Activated T-cell treated with anti-CD3 and anti-CD28 coated beads for 1 hour (primary cell): ENCODE results near the gene AGPAT1.
"Not testable (repeated sequence)": the region's sequence is repeated elsewhere in the genome, so short reads cannot be mapped to it uniquely, and the experiment has no call there.

Source experiments
- DNase-seq: peaks from one replicate; pipeline ENCODE4 v3.0.0-alpha.2; 2020; ENCODE audit warnings: low read depth

Gene AGPAT1

GRCh38 chr6:32175711-32176475 is at the start of gene AGPAT1:
Gene AGPAT1 (minus strand): TSS chr6:32176084. CDS start chr6:32171496, 4,588 bp downstream.
- peak; percentile 95 for DNase-seq

GRCh38 chr6:32224696-32225095 is 48.8 kb upstream of the AGPAT1 start:
- DNase-seq: no peak

DNA sequence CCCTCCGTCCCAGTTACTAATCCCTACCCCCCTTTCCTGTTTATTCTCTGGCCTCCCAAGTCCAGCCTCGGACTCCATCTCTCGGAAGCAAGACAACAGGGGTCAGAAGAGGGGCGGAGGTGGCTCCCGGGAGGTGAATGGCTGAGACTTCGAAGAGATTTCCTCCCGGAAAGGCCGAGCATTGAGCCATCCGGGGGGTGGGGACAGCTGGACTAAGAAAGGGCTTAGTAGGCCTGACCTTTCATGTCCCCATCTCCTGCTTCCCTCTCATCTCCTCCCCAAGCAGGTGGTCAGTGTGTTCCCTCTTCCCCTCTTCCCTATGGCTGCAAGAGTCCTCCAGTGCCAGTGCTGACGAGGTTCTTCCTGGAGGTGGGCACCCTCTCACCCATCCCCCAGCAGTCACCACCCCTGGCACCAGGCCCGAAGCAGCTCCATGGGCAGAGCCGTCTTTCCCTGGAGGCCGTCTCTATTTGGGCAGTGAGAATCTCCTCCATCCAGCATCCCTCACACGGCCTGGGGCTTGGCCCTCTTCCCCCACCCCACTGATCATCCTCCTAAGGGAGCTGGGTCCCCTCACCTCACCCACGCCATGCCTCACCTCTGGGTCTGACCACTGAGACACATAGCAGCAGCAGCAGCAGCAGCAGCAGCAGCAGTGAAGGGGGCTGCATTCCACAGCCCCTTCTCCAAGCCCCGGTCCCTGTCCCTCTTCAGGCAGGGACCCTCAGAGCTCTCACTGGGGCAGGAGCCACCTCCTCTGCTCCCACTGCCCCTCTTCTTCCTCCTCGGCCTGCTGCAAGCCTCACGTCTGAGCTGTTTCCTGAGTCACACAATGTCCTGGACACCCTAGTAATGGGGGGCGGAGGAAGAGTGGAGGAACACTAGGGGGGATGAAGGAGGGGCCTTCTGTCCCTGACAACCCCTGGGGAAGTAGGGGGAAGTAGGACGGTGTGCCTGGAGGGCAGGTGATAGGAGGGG is 47.7 kb upstream of the AGPAT1 start, which contains the start of gene NOTCH4:
Gene NOTCH4 (minus strand): TSS at position 810 of the 978 bp plus-strand sequence. CDS start 139 bp downstream, at position 671.
- DNase-seq: no peak

DNA sequence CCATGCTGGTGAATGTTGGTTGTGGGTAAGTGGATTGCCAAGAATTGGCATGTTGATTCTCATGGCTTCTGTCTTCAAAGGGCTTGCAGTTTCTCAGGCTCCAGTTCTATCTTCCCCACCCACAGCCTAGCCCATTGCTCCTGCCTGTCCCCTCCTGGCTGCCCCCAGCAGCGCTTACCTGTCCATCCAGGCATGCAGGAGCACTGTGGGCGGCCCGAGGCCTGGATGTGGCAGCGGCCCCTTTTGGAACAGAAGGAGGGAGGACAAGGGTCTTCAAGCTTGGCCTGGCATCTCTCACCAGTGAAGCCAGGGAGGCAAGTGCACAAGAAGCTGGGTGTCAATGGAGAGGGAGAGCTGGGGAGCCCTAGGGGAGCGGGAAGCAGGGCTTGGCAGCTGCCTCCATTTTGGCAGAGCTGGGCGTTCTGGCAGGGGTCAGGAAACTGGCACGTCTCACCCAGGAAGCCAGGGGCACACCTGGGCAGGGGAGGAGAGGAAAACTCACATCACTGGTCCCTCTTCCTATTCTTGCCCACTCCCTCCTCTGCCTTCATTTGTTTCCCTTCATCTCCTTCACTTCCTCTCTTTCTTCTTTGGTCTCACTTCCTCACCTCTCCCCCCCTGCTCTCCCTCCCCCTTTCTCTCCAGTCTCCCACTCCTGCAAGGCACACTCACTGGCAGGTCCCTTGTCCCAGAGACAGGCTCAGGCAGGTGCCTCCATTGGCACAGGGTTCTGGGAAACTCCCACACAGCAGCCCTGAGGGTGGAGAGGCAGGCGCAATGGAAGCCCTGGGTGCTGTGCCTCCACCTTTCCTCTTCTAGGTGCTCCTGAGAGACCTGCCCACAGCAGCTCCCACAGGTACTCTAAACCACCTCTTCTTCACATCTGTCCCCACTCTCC is 46.7 kb upstream of the AGPAT1 start:
- DNase-seq: no peak

GRCh38 chr6:32220021-32220420 is 44.1 kb upstream of the AGPAT1 start:
- no peak for DNase-seq

- DNase-seq: no peak
Measured at GRCh38 chr6:32218167-32218566, 42.3 kb upstream of the AGPAT1 start.

DNA sequence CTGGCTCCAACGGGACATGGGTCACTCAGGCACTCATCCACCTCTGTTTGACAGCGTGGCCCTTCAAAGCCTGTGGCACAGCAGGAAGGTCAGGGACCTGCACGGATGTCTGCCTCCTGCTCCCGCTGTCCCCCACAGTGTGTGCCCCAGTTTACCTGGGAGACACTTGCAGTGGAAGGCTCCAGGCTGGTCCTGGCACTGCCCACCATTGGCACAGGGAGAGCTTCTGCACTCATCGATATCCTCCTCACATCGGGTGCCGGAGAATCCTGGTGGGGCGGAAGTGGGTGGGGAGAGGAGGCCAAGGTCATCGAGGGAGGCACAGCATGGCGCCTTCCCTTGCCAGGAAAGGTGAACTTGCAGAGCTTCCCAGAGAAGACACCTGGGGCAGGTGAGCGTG is 41.1 kb upstream of the AGPAT1 start:
- no peak for DNase-seq

DNA sequence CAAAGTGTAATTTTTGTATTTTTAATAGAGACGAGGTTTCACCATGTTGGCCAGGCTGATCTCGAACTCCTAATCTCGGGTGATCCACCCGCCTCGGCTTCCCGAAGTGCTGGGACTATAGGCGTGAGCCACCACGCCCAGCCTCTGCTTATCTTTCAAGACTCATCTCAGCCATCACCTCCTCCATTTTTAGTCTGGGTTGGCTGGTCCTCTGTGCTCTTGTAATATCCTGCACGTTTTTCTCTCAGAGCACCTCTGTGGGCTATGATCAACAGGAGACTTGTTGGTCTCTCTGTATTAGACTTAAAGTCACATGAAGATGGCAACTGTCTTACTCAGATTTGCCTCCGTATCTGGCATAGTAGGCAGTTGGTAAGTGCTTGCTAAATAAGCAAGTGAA is 40.4 kb upstream of the AGPAT1 start:
- no peak for DNase-seq

DNA sequence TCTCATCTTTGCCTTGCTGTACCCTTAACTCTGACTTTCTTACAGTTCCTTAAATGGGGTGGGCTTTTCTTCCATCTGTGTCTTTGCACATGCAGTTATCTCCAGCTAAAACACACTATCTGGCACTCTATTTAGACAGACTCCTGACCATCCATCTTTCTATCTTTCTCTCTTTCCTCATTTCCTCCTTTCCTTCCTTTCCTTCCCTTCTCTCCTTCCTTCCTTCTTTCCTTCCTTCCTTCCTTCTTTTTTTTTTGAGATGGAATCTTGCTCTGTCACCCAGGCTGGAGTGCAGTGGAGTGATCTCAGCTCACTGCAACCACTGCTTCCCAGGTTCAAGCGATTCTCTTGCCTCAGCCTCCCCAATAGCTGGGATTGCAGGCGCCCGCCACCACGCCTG is 39.7 kb upstream of the AGPAT1 start:
- no peak for DNase-seq

GRCh38 chr6:32214126-32214525 is 38.2 kb upstream of the AGPAT1 start:
- no peak for DNase-seq

DNA sequence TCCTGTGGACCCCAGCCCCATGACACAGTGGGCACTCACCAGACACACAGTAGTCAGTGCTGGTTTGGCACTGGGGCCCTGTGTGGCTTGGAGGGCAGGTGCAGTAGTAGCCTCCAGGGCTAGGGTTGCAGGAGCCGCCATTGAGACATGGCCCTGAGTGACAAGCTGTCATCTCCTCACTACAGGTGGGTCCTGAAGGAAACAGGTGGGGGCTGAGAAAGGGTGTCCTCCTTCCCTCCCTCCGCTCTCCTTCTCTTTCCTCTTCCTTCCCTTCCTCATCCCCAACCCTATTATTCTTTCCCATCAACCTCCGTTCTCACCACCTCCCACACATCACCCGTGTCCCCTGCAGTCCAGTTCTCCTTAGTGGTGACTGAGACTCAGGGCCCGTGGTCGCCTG is 37.8 kb upstream of the AGPAT1 start:
- no peak for DNase-seq

DNA sequence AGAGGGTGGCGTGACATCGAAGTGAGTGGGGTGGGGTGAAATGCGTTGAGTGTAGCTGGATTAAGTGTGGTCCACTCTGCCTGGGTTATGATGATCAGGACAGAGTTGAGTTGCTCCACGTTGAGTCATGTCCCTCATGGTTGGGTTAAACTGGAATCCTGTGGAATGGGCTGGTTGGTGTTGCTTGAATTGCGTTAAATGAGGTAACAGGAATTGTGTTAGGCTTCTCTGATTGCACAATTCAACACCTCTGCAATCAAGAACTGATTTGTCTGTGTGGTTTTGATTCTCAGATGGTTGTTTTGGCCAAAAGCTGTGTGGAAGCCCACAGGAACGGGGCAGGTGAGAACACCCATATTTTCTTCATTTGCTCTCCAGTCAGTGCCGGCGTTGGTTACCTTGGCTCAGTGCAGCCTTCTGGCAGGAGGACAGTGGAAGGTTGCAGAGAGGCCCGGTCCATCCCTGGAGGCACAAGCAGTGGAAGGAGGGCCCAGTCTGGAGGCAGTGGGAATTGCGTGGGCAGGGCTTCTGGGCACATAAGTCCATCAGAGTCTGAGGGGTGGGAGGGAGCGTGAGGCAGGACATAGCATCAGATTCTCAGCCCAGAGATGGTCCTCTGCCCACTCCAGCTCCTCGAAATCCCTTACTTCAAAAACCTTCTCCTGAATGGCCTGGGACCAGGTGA is 36.3 kb upstream of the AGPAT1 start:
- DNase-seq: no peak

GRCh38 chr6:32211432-32211831 is 35.5 kb upstream of the AGPAT1 start:
- not testable (repeated sequence) for DNase-seq

DNA sequence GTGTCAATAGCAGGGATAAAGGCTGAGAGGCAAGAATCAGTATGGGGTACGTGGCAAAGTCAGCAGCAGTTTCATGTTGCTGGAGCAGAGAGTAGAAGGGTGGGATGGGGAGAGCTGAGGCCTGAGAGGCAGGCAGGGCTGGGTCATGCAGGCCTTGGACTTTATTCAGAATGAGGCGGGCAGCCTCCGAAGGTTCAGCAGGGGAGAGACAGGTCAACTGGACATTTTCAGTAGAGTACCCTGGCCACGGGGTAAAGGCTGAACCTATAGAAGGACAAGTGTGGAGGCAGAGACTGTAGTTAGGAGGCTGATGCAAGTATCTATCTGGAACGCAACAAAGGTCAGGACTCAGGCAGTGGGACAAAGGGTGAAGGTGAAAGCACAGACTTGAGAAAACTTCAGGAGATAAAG is 34.3 kb upstream of the AGPAT1 start:
- DNase-seq: no peak

DNA sequence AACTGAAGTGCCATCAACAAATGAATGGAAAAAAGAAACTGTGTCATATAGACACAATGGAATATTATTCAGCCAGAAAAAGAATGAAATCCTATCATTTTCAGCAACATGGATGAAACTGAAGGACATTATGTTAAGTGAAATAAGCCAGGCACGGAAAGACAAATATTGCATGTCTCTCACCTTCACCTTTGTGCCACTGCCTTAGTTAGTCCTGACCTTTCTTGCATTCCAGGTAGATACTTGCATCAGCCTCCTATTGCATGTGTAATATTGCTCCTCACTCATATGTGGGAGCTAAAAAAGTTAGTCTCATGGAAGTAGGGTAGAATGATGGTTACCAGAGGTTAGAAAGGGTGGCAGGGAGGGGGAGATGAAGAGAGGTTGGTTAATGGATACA is 33.1 kb upstream of the AGPAT1 start:
- DNase-seq: no peak

DNA sequence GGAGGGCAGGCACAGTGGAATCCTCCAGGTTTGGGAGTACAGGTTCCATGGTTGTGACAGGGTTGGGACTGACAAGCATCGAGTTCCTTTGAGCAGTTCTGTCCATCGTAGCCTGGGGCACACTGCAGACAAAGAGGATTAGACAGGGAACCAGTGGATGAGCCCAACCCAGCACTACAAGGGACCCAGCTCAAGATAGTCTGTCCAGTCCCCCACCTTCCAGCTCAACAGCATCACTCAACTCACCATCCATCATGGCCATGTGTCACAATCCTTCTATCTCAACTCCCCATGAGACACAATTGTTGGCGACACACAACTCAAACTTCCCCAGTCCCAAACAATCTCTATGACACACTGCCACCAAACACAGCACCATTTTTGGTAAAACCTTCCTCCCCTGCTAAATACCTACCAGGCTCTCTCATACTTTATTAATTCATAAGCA is 28.4 kb upstream of the AGPAT1 start:
- DNase-seq: no peak

- DNase-seq: no peak
Measured at GRCh38 chr6:32203426-32204267, 27.8 kb upstream of the AGPAT1 start.

DNA sequence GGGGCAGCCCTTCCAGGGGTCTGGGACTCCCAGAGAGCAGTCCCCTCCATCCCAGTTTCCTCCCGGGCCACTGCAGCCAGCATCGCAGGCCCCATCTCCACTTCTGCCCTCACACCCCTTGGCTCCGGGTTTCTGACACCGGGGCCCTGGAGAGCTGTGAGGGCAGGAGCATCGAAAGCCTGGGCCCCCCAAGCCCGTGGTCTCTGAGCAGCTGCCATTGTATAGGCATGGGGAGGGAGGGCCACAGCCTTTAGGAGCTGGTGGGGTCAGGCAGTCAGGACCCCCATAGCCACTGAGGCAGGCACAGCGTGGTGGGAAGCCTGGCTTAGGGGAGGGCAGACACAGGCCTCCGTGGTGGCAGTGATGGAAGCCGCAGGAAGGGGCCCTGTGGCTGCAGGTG is 26.3 kb upstream of the AGPAT1 start:
- no peak for DNase-seq

DNA sequence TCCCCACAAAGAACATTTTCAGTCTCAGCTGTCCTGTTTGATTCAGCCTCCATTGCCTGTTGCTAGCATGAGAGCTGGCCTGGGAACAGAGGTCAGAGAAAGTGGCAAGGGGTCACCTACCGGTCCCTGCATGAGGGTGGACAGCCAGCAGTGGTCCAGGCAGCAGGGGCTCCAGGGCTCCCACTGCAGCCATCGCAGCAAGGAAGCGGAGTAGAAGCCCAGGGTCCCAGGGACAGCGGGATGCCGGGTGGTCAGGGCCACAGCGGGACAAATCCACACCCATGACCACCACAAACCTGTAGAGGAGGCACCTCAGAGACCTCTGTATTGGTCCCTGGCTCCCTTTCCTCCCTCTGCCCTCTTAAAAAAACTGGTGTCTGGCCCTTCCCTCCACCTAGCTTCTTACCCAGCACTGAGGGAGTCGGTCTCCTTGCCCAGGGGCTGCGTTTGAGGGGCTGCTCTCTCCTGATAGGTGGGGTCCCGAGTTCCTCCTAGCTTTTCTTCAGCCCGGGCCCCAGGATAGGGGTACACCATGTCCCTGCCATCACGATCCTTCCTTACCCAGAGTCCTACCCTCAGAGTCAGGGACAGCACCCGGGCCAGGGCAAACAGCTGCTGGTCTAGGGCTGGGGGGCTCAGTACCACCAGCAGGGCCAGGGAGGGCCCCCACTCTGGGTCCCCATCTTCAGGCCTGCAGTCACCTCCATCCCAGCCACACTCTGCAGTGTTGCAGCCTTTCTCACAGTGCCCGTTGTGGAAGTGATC is 25.0 kb upstream of the AGPAT1 start:
- DNase-seq: no peak
